HG02623 (cell line): Measurements from ENCODE around the gene CD44.

Experiments
- ATAC-seq: cut with Tn5 transposase; IDR thresholded peaks from one replicate; pipeline ENCODE4 v1.9.1; 2021; ENCODE audit warnings: moderate library complexity; ENCODE audit not compliant: unreplicated experiment

CD44 gene

DNA sequence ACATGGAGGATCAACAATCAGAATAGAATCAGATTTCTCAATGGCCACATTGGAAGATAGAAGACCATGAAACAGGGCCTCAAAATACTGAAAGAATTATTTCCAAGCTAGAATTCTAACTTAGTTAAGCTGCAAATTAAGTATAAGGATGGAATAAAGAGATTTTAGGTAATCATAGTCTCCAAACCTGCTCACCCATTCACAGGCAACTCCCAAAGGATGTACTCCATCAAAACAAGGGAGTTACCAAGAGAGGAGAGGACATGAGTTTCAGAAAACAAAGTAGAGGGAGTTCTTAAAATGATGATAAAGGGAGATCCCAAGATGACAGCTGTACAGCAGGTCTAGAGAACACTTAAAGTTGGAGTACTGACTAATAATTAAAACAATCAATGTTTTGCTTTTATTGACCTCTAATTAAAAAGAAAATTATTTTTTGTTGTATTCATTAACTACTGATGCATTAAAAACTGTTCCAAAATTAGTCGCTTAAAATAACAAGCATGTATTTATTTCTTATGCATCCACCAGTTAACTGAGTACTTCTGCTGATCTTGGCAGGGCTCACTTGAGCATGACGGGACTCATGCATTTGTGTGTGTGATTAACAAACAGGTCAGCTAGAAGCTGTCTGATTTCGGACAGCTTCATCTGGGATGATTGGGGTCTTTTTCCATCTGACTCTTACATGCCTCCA, 95.6 kb downstream of the CD44 start:
- no peak for ATAC-seq

DNA sequence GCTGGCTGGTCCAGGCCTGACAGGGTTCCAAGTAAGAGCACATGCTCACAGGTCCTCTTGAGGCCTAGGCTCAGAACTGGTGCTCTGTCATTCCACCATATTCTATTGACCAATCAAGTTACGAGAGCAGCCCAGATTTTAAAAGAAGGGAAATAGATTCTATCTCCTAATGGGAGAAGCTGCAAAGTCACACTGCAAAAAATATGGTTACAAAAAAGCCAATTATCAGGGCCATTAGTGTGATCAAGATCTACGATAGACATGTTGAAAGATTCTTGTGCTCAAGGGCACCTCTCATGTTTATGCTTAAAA, 96.1 kb downstream of the CD44 start:
- no peak for ATAC-seq

DNA sequence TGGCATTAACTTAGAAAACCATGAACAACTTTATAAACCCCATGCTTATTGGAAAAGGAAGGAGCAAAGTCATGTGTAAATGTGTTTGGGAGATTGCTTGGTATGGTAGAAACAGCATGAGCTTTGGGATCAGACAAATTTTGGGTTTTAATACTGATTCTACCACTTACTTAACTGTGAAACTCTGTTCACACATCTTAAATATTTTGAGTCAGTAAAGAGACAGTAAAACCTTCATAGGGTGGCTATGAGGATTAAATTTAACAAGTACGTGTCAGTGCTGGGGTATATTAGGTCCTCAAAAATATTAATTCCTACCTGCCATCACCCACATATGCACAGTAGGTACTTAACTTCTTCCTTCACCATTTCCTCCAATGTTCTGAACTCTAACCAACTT, 96.5 kb downstream of the CD44 start:
- ATAC-seq: no peak

DNA sequence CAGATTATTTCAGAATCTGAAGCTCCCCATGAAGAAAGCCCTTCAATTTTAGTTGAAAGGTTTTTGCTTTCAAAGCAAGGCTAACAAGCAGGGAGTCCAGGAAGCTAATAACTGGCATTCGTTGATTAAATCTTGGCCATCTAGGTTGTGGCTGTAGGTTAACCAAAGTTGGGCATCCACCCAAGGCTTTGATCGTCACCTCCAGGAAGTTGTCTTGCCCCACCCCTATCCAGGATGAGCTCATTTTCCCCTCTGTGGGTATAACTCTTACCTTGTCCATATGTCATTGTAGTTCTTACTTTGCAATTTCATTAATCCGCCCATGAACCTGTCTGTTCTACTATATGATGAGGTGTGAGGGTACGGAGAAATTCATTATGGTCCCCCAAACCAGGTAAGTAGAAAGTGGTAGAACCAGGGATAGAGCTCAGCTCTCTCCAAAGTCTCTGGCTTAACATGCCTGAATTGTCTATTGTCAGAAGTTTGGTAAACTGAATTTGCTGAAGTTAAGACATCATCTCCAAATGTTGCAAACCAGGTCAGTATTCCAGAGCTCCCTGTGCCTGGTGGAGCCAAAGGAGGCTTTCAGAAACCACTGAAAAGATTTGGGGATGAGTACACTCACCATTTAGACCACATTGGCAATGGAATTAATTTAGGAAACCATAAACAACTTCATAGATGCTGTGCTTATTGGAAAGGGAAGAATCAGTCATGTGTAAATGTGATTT, 97.1 kb downstream of the CD44 start:
- no peak for ATAC-seq

DNA sequence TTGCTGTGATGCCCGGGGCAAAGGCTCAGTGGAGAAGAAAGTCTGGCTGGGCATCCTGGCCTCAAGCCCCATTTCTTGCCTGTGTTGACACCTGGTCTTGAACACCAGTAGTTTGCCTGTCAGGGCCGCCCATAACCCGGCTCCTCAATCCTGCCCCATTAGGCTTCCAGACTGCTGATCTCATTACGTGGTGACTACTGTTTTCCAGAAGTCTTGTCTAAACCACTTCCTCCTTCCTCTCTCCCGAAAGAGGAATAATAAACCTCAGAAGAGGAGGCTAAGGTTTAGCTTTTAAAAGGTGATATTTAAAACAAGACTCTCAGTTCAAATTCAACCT, 97.7 kb downstream of the CD44 start:
- ATAC-seq: no peak

DNA sequence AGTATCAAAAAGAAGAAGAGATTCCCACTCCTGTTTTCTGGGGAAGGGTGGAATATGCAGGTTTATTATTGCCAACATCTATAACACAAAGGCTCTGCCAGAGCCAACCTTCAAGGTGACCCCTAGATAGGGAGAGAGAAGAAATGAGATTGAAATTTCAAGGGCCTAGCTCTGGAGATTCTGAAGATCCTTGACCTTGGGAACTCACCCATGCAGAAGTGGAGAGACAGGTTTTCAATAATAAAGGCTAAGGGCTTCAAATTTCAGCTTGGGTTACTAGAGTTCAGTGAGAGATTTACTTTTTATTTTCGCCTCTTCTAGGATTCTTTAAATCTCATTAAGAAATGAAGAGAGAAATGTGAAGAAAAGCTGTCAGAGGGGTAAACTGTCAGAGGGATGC, 98.4 kb downstream of the CD44 start:
- ATAC-seq: no peak

DNA sequence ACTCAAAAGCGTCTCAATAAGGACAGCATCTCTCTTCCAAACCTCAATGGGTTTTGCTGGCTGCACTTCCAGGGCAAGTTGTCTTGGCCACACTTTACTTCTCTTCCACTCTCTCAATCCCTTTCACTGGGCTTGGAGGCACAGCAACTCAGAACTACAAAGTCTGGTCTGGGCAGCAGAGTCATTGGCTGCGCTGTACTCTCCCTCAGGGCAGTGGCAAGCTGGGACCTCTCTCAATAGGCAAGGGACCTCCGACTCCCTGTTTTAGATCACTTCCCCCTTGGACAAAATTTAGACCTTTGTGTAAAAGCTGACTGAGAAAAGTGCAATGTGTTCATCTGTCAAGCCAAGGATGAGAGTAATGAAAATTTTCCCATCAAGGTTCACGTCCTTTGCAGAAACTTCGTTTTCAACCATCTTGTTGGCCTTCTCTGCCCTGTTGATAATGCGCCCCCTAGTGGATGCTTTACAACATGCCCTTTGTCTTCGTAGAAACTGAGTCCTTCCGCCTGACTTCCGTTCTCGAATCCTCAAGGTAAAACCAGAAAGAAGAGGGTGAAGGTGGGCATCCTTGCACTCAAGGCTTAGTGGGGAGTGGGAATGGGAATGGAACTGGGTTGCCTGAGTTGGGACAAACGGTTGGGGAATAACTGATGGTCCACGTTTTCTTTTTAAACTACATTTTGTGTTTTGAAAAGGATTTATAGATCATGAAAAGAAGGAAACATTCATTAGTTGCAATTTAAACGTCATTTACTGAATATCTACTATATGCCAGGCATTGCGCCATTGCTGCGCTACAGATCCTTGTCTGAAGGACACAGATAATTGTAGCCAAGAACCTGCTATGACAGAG, 99.1 kb downstream of the CD44 start:
- no peak for ATAC-seq

DNA sequence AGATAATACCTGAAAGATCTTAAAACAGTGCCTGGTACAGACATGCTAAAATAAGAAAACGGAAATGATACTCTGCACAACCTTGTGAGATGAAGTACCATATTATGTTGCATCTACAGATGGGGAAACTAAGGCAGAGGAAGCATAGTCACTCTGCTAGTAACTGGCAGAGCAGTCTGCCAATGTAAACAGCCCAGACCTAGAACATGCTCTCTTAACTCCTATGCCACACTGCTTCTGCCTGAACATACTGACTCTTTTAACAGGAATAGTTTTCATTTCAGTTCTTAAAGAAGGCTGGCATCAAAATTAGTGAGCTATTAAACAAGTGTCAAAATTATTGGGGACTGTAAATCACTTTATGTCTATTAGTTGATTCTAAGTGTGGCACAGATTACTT, 99.9 kb downstream of the CD44 start:
- no peak for ATAC-seq

DNA sequence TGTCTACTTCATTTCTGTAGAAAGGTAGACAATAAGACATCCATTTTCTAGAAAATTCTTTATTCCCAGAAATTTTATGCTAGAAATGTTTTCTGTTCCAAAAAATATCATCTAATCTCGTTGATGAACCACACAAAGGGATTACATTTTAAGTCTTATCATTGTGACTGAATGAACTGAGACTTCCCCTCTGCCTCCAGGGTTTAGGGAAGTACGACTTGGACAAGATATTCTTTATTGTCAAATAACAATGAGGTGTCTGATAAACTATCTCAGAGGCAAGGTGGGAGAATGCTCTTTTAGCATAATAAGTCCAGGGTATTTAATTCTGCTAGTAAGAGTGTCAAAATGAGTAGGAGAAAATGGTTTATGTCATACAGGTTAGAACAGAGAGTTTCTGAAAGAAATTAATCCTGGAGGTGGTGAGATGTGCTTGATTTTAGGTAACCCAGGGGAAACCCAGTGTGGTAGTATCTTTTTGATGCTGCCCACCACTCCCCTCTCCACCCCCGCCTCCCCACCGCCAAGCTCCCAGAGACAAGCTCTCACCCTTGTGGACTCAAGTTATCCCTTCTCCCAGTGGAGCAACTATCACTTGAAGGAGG, 100.6 kb downstream of the CD44 start:
- no peak for ATAC-seq

DNA sequence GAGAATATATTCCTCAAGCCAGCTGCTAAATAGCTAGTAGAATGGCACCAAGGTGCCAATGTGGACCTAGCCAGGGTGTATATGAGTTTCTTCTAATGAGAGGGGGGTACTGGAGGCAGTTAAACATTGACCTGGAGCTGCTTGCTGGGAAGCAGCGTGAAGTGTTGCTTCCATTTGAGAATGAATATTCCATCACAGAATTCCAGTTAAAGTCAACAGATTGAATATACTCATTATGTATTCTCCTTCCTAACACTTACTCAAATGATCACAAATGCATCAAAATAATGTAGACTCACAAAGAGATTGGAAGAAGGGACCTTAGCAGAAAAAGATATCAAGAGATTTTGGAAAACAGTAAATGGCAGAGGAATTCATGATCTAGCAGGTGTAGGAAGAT, 102.1 kb downstream of the CD44 start:
- ATAC-seq: no peak

DNA sequence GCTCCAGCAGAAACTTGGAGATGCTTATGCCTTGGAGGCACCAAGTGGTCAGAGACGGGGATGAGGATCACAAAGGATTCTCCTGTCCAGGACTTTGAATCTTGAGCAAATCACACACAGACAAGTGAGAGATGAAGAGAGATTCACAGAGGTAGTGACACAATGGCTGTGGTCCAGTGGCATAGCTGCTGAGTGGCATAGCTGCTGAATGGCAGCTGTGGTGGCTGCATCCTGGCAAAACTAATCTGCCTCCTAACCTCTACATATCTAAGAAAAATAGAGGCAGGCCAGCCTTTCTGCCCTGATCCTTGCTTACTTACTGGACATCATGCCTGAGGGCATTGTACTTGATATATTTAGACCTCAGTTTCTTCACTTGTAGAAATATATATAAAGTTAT, 102.6 kb downstream of the CD44 start:
- no peak for ATAC-seq

DNA sequence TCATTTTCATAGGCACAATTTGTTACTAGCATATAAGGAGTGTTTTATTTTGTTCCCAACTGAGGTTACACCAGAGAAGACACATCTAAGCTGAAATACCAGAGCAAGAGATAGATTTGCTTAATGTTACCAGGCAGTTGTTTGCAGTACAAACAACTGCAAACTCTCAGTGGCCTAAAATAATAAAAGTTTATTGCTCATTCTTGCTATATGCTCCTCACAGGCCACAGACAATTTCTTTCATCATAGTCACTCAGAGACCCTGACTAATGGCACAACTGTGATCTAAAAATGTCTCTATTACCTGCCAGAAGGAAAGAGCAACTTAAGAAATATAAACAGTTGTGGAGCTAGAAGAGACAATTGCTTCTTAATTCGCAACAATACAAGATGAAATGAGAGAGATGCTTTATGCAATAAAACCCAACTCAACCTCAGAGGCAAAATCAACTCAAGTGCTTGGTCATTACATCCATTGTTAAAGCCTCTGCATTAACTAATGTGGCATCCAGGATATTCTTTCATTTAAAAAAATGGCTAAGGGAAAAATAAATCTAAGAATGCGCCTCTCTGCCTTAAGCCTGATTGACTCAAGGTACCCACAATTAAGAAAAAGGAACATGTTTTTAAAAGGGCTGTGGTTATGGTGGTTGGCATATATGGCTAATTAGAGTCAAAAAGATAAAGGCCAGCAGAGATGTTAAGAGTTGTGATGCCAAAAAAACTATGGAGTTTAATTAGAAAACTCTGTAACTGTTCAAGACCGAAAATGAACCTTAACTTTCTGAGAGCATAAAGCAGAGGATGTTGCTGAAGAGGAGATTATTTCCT, 103.7 kb downstream of the CD44 start:
- no peak for ATAC-seq

DNA sequence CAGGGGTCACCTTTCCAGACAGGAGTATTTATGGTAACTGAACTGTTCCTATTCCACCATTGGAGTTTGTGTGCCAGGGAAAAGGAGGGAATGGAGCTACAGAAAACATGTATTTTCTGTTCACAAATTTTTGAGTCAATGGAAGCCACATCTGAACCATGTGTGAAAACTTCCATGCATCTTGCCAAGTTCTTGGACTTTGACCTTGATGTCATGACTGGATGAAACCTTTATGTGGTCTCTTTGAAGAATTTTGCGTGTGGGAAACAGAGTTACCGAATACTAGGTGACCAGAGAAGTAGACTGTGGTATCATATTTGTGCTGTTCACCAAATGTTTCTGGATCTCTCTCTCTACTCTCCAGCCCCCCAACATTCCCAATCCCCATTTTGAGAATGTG, 104.8 kb downstream of the CD44 start:
- no peak for ATAC-seq

DNA sequence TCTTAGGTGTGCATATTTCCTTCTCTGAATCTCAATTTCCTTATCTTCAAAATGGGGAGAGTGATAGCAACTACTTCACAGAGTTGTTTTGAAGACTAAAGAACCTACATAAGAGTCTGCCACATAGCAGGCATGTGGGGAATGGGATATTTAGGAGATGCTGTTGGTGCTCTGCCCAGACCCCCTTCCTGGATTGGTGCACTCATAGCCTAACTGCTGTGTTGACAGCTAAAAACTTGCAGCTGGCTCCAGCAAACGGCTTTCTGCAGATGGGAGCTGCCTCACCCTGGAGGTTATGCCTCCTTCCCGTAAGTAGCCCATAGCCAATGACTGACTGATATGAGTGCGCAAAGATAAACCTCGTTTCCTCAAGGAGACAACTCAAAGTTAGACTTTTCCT, 106.1 kb downstream of the CD44 start:
- ATAC-seq: no peak

DNA sequence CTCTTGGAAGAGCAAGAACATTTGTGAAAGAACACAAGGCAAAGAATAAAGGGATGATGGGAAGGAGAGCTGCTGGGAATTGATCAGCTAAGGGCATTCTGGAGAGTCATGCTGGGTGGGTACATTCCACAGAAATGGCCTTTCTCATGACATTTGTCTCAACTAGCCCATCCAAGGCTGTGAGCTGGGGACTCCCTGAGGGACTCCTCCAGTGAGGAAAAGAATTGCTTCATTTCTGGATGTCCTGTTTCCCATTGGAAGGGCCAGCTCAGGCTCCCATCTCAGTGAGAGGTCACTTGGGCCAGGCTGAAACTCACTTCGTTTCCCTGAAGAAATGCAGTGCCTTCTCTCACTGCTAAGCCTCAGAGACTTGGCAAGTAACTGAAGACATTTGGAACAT, 106.8 kb downstream of the CD44 start:
- ATAC-seq: no peak

DNA sequence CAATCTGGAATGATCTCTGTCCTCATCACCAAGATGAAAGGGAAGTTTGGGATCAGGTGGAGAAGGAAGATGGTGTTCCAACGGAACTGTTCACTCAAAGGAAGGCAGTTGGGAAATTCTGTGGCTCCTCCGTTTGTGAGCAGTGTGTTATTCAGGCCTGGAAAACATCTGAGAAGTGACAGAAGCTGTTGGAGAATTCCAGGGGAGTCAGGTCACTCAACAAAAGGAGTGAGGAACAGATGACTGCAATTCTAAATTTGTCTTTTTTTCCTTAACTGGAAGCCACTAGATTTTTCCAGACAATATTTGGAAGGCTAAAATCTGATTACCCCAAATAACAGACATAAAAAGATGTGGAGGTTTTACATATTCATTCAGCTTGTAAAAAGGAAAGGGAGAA, 107.8 kb downstream of the CD44 start:
- no peak for ATAC-seq

DNA sequence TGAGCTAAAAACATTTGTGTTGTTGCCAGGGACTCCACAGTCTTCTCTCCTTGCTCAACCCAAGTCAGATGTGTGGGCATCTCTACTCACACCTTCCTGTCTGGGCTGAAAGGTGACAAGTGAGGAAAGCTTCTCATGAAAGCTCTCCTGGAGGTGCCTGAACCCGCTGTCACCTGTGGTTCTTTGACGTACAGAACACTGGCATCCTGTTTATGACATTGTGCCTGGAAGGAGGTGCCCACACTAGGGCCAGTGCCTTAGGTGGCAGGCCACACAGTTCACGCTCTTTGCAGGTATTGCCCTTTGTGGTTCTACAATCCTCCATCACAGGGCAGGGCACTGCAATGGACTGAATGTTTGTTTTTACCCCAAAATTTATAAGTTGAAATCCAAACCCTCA, 108.5 kb downstream of the CD44 start:
- no peak for ATAC-seq

DNA sequence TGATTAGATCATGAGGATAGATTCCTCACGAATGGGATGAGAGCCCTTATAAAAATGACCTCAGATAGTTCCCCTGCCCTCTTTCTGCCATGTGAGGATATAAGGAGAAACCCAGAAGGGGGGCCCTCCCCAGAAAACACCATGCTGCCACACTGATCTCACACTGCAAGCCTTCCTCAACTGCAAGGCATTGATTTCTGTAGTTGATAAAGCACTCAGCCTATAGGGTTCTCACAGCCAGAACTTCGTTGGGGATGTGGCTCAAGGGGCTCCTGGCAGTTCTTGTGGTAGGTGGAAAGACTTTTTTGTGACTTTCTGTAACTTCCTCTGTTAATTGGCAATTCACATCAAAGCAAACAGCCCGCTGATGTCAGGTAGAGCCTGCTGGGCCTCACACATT, 108.9 kb downstream of the CD44 start:
- no peak for ATAC-seq

DNA sequence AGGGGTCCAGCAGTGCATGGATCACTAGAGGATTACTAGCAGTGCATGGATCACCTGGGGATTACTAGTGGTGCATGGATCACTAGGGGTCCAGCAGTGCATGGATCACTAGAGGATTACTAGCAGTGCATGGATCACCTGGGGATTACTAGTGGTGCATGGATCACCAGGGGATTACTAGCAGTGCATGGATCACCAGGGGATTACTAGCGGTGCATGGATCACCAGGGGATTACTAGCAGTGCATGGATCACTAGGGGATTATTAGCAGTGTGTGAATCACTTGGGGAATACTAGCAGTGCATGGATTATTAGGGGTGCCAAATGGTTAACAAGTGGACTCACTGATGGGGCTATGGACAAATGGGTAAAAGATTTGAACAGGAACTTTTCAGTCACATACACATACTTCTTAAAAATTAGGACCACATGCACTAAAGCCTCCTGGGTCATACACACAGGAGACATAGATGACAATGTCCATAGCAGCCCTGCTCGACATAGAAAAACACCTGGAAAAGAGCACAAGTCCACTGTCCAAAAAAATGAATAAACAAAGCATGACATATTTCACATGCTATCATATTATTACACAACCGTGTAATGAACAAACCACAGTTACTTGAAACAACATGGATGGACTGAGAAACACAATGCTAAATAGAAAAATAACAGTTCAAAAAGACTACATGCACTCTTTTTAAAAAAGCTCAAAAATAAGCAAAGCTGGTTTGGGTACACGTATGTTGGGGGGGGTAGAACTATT, 109.8 kb downstream of the CD44 start:
- no peak for ATAC-seq

DNA sequence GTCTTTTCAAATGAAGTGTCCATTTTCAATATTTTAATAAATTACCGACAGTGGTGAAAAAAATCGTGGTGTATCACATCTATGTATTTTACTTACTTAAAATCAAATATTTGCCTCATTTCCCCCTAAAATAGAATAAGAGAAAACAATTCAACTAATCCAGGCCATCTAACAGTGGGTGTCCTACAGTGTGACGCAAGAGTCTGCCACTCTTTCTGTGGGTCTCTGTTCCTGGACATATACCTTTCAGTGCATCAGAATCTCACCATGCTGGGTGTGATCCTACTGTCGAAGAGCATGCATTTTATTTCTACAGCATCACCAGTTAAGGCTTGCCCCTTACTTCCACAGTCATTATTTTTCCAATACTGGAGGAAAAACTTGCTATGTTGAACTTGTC, 111.2 kb downstream of the CD44 start:
- ATAC-seq: no peak
